Measurements from ENCODE around the gene HTT. TPM values are rescaled to one million over a fixed set of nuclear protein-coding genes. Genes with fewer than 3 reads are reported as not detected.

The HTT gene
- polyA plus RNA-seq, 1 donor from 2014 or later = 11.5 TPM

- H3K9me2 ChIP-seq (ENCODE audit: insufficient read depth, low read length) = no peaks in the 10 kb centered on the region
- H3K27me3 ChIP-seq (ENCODE audit: insufficient read depth, low read depth, low read length) = no peaks in the 10 kb centered on the region
- H4K20me1 ChIP-seq (ENCODE audit: insufficient read depth) = no peaks in the 10 kb centered on the region
- no peak overlapping the region for H3K4me3 ChIP-seq (ENCODE audit: low read length)
- TF ChIP-seq EZH2 (IDR thresholded peaks at IDR 0.05; ENCODE audit: borderline replicate concordance, insufficient read depth, low read length, poor library complexity, severe bottlenecking) (no peak), MXI1 (conservative IDR thresholded peaks at IDR 0.05; ENCODE audit: poor library complexity, severe bottlenecking) (no peak), POLR2AphosphoS5 (IDR thresholded peaks at IDR 0.05) (no peak), REST (IDR thresholded peaks at IDR 0.05; ENCODE audit: borderline replicate concordance) (no peak), SMC3 (conservative IDR thresholded peaks at IDR 0.05; ENCODE audit: poor library complexity) (no peak), CTCF (IDR thresholded peaks at IDR 0.05; ENCODE audit: poor library complexity, severe bottlenecking) (no peak), RAD21 (conservative IDR thresholded peaks at IDR 0.05) (no peak), EP300 (conservative IDR thresholded peaks at IDR 0.05; ENCODE audit: poor library complexity, severe bottlenecking) (no peak)
- no peaks in the 10 kb centered on the region for H3F3A ChIP-seq (ENCODE audit: insufficient read depth, low read length, poor library complexity, severe bottlenecking)
- no peak overlapping the region for H3K27ac ChIP-seq (ENCODE audit: low read length)
- H3K36me3 ChIP-seq (ENCODE audit: insufficient read depth, low read length) = no peaks in the 10 kb centered on the region
- H3K4me2 ChIP-seq (ENCODE audit: low read length) = no peak overlapping the region
- no peaks in the 10 kb centered on the region for H3K9me3 ChIP-seq (ENCODE audit: low read length)
- H3K79me2 ChIP-seq (replicated peaks; ENCODE audit: insufficient read depth, low read length) = no peaks in the 10 kb centered on the region
- no peak overlapping the region for H3K9ac ChIP-seq (ENCODE audit: low read length)
- no peak overlapping the region for H2AFZ ChIP-seq (ENCODE audit: low read depth, low read length)
These were observed 40.2 kb upstream of the HTT start for GRCh38 chr4:3034231-3034630.

GRCh38 chr4:3035249-3035648 lies 39.2 kb upstream of the HTT start:
- Histone ChIP-seq H3K27me3 (ENCODE audit: insufficient read depth, low read depth, low read length) (no peaks in the 10 kb centered on the region), H3K9ac (ENCODE audit: low read length) (no peak overlapping the region)
- TF ChIP-seq SMC3 (conservative IDR thresholded peaks at IDR 0.05; ENCODE audit: poor library complexity) = no peak

GRCh38 chr4:3035674-3036073 lies 38.8 kb upstream of the HTT start:
- H3K9ac ChIP-seq (ENCODE audit: low read length) = no peak overlapping the region
- no peaks in the 10 kb centered on the region for H3K9me2 ChIP-seq (ENCODE audit: insufficient read depth, low read length)
- H2AFZ ChIP-seq (ENCODE audit: low read depth, low read length) = no peak overlapping the region
- H3K9me3 ChIP-seq (ENCODE audit: low read length) = no peaks in the 10 kb centered on the region
- H3F3A ChIP-seq (ENCODE audit: insufficient read depth, low read length, poor library complexity, severe bottlenecking) = no peaks in the 10 kb centered on the region
- no peaks in the 10 kb centered on the region for H4K20me1 ChIP-seq (ENCODE audit: insufficient read depth)
- no peak overlapping the region for H3K4me2 ChIP-seq (ENCODE audit: low read length)
- H3K27ac ChIP-seq (ENCODE audit: low read length) = no peak overlapping the region
- no peaks in the 10 kb centered on the region for H3K27me3 ChIP-seq (ENCODE audit: insufficient read depth, low read depth, low read length)
- H3K79me2 ChIP-seq (replicated peaks; ENCODE audit: insufficient read depth, low read length) = no peaks in the 10 kb centered on the region
- H3K4me3 ChIP-seq (ENCODE audit: low read length) = no peak overlapping the region
- no peaks in the 10 kb centered on the region for H3K36me3 ChIP-seq (ENCODE audit: insufficient read depth, low read length)
- TF ChIP-seq SMC3 (conservative IDR thresholded peaks at IDR 0.05; ENCODE audit: poor library complexity) (no peak), REST (IDR thresholded peaks at IDR 0.05; ENCODE audit: borderline replicate concordance) (no peak), CTCF (IDR thresholded peaks at IDR 0.05; ENCODE audit: poor library complexity, severe bottlenecking) (no peak), POLR2AphosphoS5 (IDR thresholded peaks at IDR 0.05) (no peak), RAD21 (conservative IDR thresholded peaks at IDR 0.05) (no peak), EZH2 (IDR thresholded peaks at IDR 0.05; ENCODE audit: borderline replicate concordance, insufficient read depth, low read length, poor library complexity, severe bottlenecking) (no peak), MXI1 (conservative IDR thresholded peaks at IDR 0.05; ENCODE audit: poor library complexity, severe bottlenecking) (no peak), TAF1 (IDR thresholded peaks at IDR 0.05; ENCODE audit: low read depth) (no peak), EP300 (conservative IDR thresholded peaks at IDR 0.05; ENCODE audit: poor library complexity, severe bottlenecking) (no peak)

More at GRCh38 chr4:3035249-3035648, 39.2 kb upstream of the HTT start:
- H3F3A ChIP-seq (ENCODE audit: insufficient read depth, low read length, poor library complexity, severe bottlenecking) = no peaks in the 10 kb centered on the region
- H3K4me3 ChIP-seq (ENCODE audit: low read length) = no peak overlapping the region
- H3K9me2 ChIP-seq (ENCODE audit: insufficient read depth, low read length) = no peaks in the 10 kb centered on the region
- H3K4me2 ChIP-seq (ENCODE audit: low read length) = no peak overlapping the region
- no peaks in the 10 kb centered on the region for H3K36me3 ChIP-seq (ENCODE audit: insufficient read depth, low read length)
- H4K20me1 ChIP-seq (ENCODE audit: insufficient read depth) = no peaks in the 10 kb centered on the region
- H2AFZ ChIP-seq (ENCODE audit: low read depth, low read length) = no peak overlapping the region
- H3K79me2 ChIP-seq (replicated peaks; ENCODE audit: insufficient read depth, low read length) = no peaks in the 10 kb centered on the region
- H3K27ac ChIP-seq (ENCODE audit: low read length) = no peak overlapping the region
- H3K9me3 ChIP-seq (ENCODE audit: low read length) = no peaks in the 10 kb centered on the region
